ENCODE measurements around the gene RUSF1. TPM values are rescaled to one million over a fixed set of nuclear protein-coding genes. Genes with fewer than 3 reads are reported as not detected.

Gene RUSF1
- total and polyA plus RNA-seq, 9 of the 15 experiments (the other 6 are each of a cell fraction or from before 2014, with no cell fraction given): 0.80 to 52.8 (median 27.6) TPM

- TF ChIP-seq MBD1 (CRISPR knock-in tag; IDR thresholded peaks at IDR 0.05) (no peak), E2F6 (IDR thresholded peaks at IDR 0.05; ENCODE audit: borderline replicate concordance in 1 of 2, extremely low read depth in 1 of 2, insufficient read depth in 1 of 2, insufficient read length in 1 of 2, low read depth in 1 of 2, low read length in 1 of 2, poor library complexity in 1 of 2, severe bottlenecking in 1 of 2) (peak in 1 of 2 experiments; percentile 27), CBX3 (IDR thresholded peaks at IDR 0.05; ENCODE audit: borderline replicate concordance in 1 of 2, low read length in 2 of 2) (peak in 1 of 2 experiments; percentile 31; a peak in 1 of 3 replicates), NFIC (IDR thresholded peaks at IDR 0.05) (peak; percentile 94)
Measured at GRCh38 chr16:31480851-31481536, 27.2 kb downstream of the RUSF1 start (continued).

GRCh38 chr16:31479751-31480150 is 28.4 kb downstream of the RUSF1 start:
- no peak for FAIRE-seq
- in situ Hi-C loops (cut with MboI) (no loop called here), intact Hi-C loops (cut with micrococcal nuclease) (no loop called here)
- WGBS (ENCODE audit: insufficient coverage, low coverage, missing lambda C conversion rate): 86% methylated on average over 9 of the region's 9 CpGs
- no peak overlapping the region for H3K4me2 ChIP-seq (ENCODE audit: insufficient read depth, low read length)
- TF ChIP-seq GTF2A2 (tag; IDR thresholded peaks at IDR 0.05) (no peak), CXXC5 (CRISPR knock-in tag; IDR thresholded peaks at IDR 0.05) (no peak), NFRKB (IDR thresholded peaks at IDR 0.05; ENCODE audit: low read depth) (no peak), GATAD2A (IDR thresholded peaks at IDR 0.05) (no peak), BRF2 (IDR thresholded peaks at IDR 0.05; ENCODE audit: borderline replicate concordance, insufficient read depth, insufficient read length) (no peak)
- no peak for ATAC-seq
- no peak for DNase-seq (ENCODE audit: extremely low read depth in 1 of 4, low spot score in 3 of 4)
- CTCF ChIA-PET (ENCODE audit: low intra/inter-chr PET ratio): no interaction called here
- H3K36me3 ChIP-seq (ENCODE audit: control insufficient read depth, insufficient read depth, low read length): no peaks in the 10 kb centered on the region
- H2AFZ ChIP-seq (ENCODE audit: low read depth, low read length): no peak overlapping the region
- peaks cover 30 to 48% of the 10 kb centered on the region in 2 experiments for H3K4me1 ChIP-seq (replicated peaks in 1 of 2; ENCODE audit: control insufficient read depth in 2 of 2, insufficient read depth in 2 of 2, low read length in 2 of 2)
- H4K20me1 ChIP-seq (replicated peaks; ENCODE audit: control insufficient read depth, insufficient read depth, low read length): no peaks in the 10 kb centered on the region
- no peaks in the 10 kb centered on the region for H3K27me3 ChIP-seq (ENCODE audit: control insufficient read depth in 2 of 2, insufficient read depth in 2 of 2, low read length in 2 of 2)
- no peak overlapping the region for H3K27ac ChIP-seq (ENCODE audit: extremely low read depth, low read depth, low read length)
- no peaks in the 10 kb centered on the region for H3K9me1 ChIP-seq (ENCODE audit: control insufficient read depth, insufficient read depth, low read length)
- H3K9me3 ChIP-seq (replicated peaks; ENCODE audit: control insufficient read depth, insufficient read depth, low read depth, low read length): no peaks in the 10 kb centered on the region
- no TSS peak for BruUV-seq (replicated peaks)
- no peak overlapping the region for H3K9ac ChIP-seq (ENCODE audit: insufficient read depth in 1 of 2, low read depth in 2 of 2, low read length in 2 of 2)
- H3K79me2 ChIP-seq (ENCODE audit: control insufficient read depth, insufficient read depth, low read length): no peaks in the 10 kb centered on the region
- POLR2A ChIA-PET: interaction anchor here (0.7 kb wide), 1 partner anchor 14 kb away, joined by 4 read pairs; no protein-coding TSS in a partner anchor
- no peak overlapping the region for H3K4me3 ChIP-seq

Data from K562 (cell line).